ENCODE data around the gene CLASP1.

DNA sequence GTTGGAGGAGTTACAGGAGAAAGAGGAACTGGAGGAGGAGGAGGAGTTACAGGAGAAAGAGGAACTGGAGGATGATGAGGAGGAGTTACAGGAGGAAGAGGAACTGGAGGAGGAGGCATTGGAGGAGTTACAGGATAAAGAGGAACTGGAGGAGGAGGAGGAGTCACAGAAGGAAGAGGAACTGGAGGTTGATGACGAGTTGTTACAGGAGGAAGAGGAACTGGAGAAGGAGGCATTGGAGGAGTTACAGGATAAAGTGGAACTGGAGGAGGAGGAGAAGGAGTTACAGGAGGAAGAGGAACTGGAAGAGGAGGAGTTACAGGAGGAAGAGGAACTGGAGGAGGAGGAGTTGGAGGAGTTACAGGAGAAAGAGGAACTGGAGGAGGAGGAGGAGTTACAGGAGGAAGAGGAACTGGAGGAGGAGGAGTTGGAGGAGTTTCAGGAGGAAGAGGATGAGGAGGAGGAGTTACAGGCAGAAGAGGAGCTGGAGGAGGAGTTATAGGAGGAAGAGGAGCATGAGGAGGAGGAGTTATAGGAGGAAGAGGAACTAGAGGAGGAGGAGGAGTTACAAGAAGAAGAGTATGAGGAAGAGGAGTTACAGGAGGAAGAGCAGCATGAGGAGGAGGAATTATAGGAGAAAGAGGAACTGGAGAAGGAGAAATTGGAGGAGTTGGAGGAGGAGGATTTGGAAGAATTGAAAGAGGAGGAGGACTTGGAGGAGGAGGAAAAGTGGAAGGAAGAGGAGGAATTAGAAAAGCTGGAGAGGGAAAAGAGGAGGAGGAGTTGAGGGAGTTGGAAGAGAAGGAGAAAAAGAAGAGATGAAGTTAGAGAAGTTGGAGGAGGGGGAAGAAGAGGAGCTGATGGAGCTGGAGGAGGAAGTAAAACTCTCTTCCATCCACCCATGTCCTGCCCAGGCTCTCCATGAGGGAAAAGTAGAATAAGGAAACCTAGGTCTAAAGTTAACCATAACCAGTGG, 37.2 kb downstream of the CLASP1 start:
- TF ChIP-seq, protein P1, sequence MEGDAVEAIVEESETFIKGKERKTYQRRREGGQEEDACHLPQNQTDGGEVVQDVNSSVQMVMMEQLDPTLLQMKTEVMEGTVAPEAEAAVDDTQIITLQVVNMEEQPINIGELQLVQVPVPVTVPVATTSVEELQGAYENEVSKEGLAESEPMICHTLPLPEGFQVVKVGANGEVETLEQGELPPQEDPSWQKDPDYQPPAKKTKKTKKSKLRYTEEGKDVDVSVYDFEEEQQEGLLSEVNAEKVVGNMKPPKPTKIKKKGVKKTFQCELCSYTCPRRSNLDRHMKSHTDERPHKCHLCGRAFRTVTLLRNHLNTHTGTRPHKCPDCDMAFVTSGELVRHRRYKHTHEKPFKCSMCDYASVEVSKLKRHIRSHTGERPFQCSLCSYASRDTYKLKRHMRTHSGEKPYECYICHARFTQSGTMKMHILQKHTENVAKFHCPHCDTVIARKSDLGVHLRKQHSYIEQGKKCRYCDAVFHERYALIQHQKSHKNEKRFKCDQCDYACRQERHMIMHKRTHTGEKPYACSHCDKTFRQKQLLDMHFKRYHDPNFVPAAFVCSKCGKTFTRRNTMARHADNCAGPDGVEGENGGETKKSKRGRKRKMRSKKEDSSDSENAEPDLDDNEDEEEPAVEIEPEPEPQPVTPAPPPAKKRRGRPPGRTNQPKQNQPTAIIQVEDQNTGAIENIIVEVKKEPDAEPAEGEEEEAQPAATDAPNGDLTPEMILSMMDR (IDR thresholded peaks at IDR 0.05; ENCODE audit: low read depth, low read length, missing input control): no peak
- no peak for TF ChIP-seq JUND (IDR thresholded peaks at IDR 0.05)
- TF ChIP-seq, protein P2, sequence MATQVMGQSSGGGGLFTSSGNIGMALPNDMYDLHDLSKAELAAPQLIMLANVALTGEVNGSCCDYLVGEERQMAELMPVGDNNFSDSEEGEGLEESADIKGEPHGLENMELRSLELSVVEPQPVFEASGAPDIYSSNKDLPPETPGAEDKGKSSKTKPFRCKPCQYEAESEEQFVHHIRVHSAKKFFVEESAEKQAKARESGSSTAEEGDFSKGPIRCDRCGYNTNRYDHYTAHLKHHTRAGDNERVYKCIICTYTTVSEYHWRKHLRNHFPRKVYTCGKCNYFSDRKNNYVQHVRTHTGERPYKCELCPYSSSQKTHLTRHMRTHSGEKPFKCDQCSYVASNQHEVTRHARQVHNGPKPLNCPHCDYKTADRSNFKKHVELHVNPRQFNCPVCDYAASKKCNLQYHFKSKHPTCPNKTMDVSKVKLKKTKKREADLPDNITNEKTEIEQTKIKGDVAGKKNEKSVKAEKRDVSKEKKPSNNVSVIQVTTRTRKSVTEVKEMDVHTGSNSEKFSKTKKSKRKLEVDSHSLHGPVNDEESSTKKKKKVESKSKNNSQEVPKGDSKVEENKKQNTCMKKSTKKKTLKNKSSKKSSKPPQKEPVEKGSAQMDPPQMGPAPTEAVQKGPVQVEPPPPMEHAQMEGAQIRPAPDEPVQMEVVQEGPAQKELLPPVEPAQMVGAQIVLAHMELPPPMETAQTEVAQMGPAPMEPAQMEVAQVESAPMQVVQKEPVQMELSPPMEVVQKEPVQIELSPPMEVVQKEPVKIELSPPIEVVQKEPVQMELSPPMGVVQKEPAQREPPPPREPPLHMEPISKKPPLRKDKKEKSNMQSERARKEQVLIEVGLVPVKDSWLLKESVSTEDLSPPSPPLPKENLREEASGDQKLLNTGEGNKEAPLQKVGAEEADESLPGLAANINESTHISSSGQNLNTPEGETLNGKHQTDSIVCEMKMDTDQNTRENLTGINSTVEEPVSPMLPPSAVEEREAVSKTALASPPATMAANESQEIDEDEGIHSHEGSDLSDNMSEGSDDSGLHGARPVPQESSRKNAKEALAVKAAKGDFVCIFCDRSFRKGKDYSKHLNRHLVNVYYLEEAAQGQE (IDR thresholded peaks at IDR 0.05): no peak
- TF ChIP-seq, protein P3, sequence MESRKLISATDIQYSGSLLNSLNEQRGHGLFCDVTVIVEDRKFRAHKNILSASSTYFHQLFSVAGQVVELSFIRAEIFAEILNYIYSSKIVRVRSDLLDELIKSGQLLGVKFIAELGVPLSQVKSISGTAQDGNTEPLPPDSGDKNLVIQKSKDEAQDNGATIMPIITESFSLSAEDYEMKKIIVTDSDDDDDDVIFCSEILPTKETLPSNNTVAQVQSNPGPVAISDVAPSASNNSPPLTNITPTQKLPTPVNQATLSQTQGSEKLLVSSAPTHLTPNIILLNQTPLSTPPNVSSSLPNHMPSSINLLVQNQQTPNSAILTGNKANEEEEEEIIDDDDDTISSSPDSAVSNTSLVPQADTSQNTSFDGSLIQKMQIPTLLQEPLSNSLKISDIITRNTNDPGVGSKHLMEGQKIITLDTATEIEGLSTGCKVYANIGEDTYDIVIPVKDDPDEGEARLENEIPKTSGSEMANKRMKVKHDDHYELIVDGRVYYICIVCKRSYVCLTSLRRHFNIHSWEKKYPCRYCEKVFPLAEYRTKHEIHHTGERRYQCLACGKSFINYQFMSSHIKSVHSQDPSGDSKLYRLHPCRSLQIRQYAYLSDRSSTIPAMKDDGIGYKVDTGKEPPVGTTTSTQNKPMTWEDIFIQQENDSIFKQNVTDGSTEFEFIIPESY (IDR thresholded peaks at IDR 0.05): no peak
- TF ChIP-seq, protein P4, sequence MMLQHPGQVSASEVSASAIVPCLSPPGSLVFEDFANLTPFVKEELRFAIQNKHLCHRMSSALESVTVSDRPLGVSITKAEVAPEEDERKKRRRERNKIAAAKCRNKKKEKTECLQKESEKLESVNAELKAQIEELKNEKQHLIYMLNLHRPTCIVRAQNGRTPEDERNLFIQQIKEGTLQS (IDR thresholded peaks at IDR 0.05): no peak
- TF ChIP-seq TAF1 (conservative IDR thresholded peaks at IDR 0.05): no peak
- TF ChIP-seq, protein P5, sequence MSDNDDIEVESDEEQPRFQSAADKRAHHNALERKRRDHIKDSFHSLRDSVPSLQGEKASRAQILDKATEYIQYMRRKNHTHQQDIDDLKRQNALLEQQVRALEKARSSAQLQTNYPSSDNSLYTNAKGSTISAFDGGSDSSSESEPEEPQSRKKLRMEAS (IDR thresholded peaks at IDR 0.05): no peak
- TF ChIP-seq FOXA2 (IDR thresholded peaks at IDR 0.05): no peak
